GM19324 (cell line): Measurements from ENCODE around the gene ADCY9.
"Not testable (repeated sequence)": the region's sequence is repeated elsewhere in the genome, so short reads cannot be mapped to it uniquely, and the experiment has no call there.

Experiments used
- ATAC-seq: cut with Tn5 transposase; IDR thresholded peaks from one replicate; pipeline ENCODE4 v1.9.1; 2021; ENCODE audit warnings: mild to moderate bottlenecking, moderate library complexity; ENCODE audit not compliant: unreplicated experiment, low FRiP score

The ADCY9 gene

GRCh38 chr16:3938471-3938842, 177.8 kb downstream of the ADCY9 start:
- no peak for ATAC-seq

- ATAC-seq, result no peak
These were observed 179.0 kb downstream of the ADCY9 start for GRCh38 chr16:3937066-3937875.

GRCh38 chr16:3935921-3936320, 180.3 kb downstream of the ADCY9 start:
- no peak for ATAC-seq

- ATAC-seq, result no peak
These were observed 181.6 kb downstream of the ADCY9 start for GRCh38 chr16:3934491-3935181.

- not testable (repeated sequence) for ATAC-seq
These were observed 189.1 kb downstream of the ADCY9 start for GRCh38 chr16:3927147-3927546.

GRCh38 chr16:3924763-3925162, 191.5 kb downstream of the ADCY9 start:
- no peak for ATAC-seq

GRCh38 chr16:3922241-3922640, 194.0 kb downstream of the ADCY9 start:
- ATAC-seq, result no peak

GRCh38 chr16:3920206-3920605, 196.0 kb downstream of the ADCY9 start:
- no peak for ATAC-seq

GRCh38 chr16:3919413-3919812, 196.8 kb downstream of the ADCY9 start:
- ATAC-seq, result no peak

GRCh38 chr16:3915426-3916260, 200.6 kb downstream of the ADCY9 start:
- no peak for ATAC-seq

GRCh38 chr16:3912897-3913296, 203.3 kb downstream of the ADCY9 start:
- no peak for ATAC-seq
